Measurements from ENCODE around the gene ATXN7L3. TPM values are rescaled to one million over a fixed set of nuclear protein-coding genes. Genes with fewer than 3 reads are reported as not detected.

Gene ATXN7L3
- 40.2 and 46.3 TPM in 2 replicates for total RNA-seq

GRCh38 chr17:44199553-44200477, at the start of gene ATXN7L3:
ATXN7L3 (minus strand) TSS chr17:44199884; CDS start chr17:44198070, 1,814 bp downstream.

GRCh38 chr17:44219616-44220212, 20.0 kb upstream of the ATXN7L3 start, which contains the start of gene UBTF:
UBTF (minus strand) TSS chr17:44219675; CDS start chr17:44218229, 1,446 bp downstream.

GRCh38 chr17:44186307-44187130, 13.2 kb downstream of the ATXN7L3 start, which contains the start of gene TMUB2:
TMUB2 (plus strand) TSS chr17:44186972; CDS start chr17:44187709, 737 bp downstream.

GRCh38 chr17:44170499-44171201, 29.0 kb downstream of the ATXN7L3 start, which contains the start of gene ASB16:
ASB16 (plus strand) TSS chr17:44170704; CDS start chr17:44170790, 86 bp downstream.

Other genes with a start within 250 kb of the ATXN7L3 start
- gene PYY, start 245.9 kb downstream of the ATXN7L3 start, total RNA-seq = not detected in 2 replicates
- gene NAGS, start 195.3 kb downstream of the ATXN7L3 start, total RNA-seq = 2.9 and 6.4 TPM in 2 replicates
- 88.3 and 104 TPM in 2 replicates for gene TMEM101, start 184.9 kb downstream of the ATXN7L3 start, total RNA-seq
- gene LSM12, start 133.2 kb downstream of the ATXN7L3 start, total RNA-seq = 28.9 and 30.1 TPM in 2 replicates
- 23.5 and 25.1 TPM in 2 replicates for gene G6PC3, start 129.1 kb downstream of the ATXN7L3 start, total RNA-seq
- gene HDAC5, start 76.2 kb downstream of the ATXN7L3 start, total RNA-seq = 66.2 and 79.5 TPM in 2 replicates
- 1.00 and 5.1 TPM in 2 replicates for gene HROB, start 58.0 kb downstream of the ATXN7L3 start, total RNA-seq
- gene ASB16, start 29.2 kb downstream of the ATXN7L3 start, total RNA-seq = under 0.01 and 0.25 TPM in 2 replicates
- gene TMUB2, start 12.9 kb downstream of the ATXN7L3 start, total RNA-seq = 24.5 and 28.1 TPM in 2 replicates
- 42.6 and 43.5 TPM in 2 replicates for gene UBTF, start 19.8 kb upstream of the ATXN7L3 start, total RNA-seq
- gene SLC4A1, start 68.3 kb upstream of the ATXN7L3 start, total RNA-seq = not detected in 2 replicates
- gene RUNDC3A, start 108.7 kb upstream of the ATXN7L3 start, total RNA-seq = not detected in 2 replicates
- 71.4 and 72.8 TPM in 2 replicates for gene SLC25A39, start 124.9 kb upstream of the ATXN7L3 start, total RNA-seq
- 124 and 289 TPM in 2 replicates for gene GRN, start 145.4 kb upstream of the ATXN7L3 start, total RNA-seq
- gene FAM171A2, start 164.0 kb upstream of the ATXN7L3 start, total RNA-seq = 1.8 and 4.0 TPM in 2 replicates
- 0.22 and 1.7 TPM in 2 replicates for gene ITGA2B, start 189.8 kb upstream of the ATXN7L3 start, total RNA-seq